ENCODE results near the gene PDE8A. TPM values are rescaled to one million over a fixed set of nuclear protein-coding genes. Genes with fewer than 3 reads are reported as not detected.
"Not testable (repeated sequence)": the region's sequence is repeated elsewhere in the genome, so short reads cannot be mapped to it uniquely, and the experiment has no call there.

Gene PDE8A
- total RNA-seq, 1 experiment from 2014 or later: 30.4 TPM

DNA sequence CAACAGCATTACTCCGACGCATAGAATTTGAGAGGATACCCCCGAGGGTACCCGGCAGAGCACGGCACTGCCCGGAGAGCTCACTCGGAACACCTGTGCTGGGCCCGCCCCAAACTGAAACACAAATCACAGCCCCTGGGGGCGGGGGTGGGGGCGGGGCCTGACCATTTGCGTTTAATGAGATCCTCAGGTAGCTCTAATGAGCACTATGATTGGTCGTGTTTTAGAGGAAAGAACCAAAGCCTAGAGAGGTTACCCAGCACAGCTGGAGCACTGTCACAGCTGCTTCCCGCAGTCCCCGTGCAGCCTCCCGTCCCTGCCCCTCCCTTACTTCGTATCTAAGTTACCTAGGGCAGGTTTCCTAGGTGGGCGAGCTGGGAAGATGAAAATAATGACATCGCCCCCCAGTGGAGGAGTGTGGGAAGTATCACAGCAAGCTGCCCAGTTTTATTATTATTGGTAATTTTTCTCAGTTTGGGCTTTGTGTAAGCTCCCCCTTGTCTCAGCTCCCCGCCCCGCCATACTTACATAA lies 187.1 kb downstream of the PDE8A start:
- peak; percentile 84 for DNase-seq (ENCODE audit: low spot score)

DNA sequence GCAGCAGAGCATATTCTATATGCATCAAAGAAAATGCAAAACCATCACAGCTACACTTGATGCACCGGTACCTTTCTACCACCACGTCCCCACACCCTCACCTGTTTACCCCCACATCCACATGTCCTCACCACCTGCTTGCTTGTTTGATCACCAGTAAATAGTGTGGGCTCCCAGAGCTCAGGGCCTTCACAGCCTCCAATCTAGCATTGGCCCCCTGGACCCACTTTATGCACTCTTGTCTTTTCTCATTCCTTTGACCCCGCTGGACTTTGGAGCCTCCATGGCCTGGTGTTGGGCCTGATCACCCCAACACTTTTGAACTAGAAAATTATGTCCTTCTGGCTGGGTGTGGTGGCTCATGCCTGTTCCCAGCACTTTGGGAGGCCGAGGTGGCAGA lies 190.1 kb downstream of the PDE8A start:
- DNase-seq (ENCODE audit: low spot score): no peak

DNA sequence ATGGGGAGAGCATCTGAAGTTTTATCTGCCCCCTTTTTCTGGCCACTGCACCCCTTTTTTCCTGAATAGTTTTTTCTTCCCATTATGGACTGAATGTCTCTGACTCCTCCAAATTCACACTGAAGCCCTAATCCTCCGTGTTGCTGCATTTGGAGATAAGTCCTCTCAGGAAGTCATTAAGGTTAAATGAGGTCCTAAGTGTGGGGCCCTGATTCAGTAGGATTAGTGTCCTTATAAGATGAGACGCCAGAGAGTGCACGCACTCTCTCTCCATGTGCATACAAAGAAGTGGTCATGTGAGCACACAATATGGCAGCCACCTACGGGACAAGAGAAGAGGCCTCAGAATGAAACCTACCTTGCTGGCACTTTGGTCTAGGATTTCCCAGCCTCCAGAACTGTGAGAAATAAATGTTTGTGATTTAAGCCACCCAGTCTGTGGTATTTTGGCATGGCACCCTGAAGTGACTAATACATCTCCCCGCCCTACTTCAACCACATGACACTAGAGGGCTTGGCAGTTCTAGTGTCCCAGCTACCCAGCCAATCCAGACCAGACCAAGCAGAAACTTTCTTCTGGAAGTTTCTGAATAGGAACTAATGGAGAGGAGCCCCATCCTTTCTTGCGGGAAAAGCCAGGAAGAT lies 191.3 kb downstream of the PDE8A start:
- no peak for DNase-seq (ENCODE audit: low spot score)

DNA sequence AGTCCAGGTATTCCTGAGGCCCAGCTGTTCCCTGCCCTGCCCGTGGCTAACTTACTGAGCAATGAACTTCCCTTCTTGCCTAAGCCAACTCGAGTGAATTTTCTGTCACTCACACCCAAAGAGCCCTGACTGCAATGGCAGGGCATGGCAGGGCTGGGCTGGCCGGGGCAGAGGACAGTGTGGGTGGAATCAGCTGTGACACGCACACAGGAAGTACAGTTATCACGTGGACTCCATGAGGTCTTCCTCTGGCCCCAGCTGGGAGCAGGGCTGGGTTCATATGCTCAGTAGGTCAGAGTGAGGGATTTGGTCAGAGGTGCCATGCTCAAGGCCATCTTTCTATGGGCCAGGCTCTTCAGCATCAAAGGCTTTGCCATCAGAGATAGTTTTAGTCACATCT lies 192.0 kb downstream of the PDE8A start:
- DNase-seq (ENCODE audit: low spot score): not testable (repeated sequence)

DNA sequence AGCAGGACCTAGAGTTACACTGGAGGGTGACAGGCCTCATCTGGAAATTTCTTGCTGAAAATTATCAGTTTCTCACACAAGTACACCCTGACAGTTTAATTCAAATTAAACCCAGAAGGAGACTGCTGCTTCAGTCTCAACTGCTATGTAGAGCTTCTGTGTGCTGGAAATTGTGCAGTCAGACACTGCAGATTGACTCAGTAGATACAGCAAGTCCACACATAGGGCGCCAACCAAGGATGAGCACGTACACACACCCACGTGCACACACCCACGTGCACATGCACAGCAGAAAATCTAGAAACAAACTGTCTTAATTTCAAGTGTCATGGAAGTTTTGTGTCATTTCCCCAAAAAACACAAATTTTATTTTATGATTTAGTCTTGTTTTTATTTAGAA lies 192.9 kb downstream of the PDE8A start:
- DNase-seq (ENCODE audit: low spot score): no peak

DNA sequence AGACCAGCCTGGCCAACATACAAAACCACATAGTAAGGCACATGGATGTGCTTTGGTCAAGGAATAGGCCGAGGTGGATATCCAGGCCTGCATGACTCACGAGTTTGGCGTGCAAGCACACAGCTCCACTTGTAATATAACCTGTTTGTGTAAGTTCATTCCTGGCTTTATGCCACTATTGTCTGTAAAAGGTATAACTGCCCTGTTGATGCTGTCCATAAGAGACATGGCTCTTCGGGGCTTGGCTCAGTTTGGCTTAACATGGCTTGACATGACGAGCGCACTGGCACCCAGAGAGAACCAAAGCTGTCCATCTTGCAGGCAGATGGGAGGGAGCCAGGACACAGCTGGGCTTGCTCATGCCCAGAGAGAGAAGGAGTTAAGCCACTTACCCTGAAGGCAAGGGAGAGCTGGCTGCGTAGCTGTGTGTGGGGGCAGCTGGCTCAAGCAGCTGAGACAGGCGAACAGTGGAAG lies 195.4 kb downstream of the PDE8A start:
- DNase-seq (ENCODE audit: low spot score): peak; percentile 73

DNA sequence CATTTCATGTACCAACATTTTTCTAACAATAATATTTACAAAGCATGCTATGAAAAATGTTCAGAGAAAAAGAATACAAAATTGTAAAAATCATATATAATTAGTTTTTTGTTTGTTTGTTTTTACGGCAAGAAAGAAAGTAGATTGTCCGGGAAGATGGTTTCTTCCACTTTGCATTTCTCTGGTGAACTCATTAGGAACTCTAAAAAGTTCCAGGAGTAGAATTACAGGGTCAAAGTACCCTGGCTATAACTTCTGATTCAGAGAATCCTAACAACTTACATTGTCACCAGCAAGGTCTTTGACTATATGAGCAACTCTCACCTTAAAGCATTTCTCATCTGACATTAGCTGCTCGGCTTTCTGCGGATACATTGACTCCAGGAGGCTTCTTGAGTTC lies 196.7 kb downstream of the PDE8A start:
- DNase-seq (ENCODE audit: low spot score): no peak

DNA sequence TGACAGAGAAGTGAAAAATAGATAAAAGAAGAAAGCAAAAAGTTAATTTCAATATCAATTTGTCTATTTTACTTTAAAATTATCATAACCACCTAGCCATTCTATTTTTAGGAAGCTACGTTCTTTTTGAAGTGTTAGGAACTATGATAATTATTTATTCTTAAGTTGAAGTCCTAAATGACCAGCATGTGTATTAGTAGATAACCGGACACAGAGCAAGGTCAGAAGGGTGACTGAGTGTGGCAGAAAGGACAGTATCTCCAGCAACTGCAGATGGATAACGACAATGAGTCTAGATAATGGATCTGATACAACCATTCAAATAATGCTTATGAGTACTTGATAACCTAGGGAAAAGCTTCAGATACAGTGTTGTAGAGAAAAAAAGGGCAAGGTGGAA lies 198.0 kb downstream of the PDE8A start:
- DNase-seq (ENCODE audit: low spot score): no peak

DNA sequence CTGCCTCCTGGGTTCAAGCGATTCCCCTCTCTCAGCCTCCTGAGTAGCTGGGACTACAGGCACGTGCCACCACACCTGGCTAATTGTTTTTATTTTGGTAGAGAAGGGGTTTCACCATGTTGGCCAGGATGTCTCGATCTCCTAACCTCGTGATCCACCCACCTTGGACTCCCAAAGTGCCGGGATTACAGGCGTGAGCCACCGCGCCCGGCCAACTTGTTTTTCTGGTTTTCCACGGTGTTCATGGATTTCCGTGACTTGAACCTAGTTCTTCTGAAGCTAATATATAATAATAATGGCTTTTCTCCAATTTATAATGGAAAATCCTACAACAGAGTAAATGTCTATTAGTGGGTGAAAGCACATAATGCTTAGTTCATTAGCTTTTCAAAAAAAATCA lies 203.7 kb downstream of the PDE8A start:
- not testable (repeated sequence) for DNase-seq (ENCODE audit: low spot score)

DNA sequence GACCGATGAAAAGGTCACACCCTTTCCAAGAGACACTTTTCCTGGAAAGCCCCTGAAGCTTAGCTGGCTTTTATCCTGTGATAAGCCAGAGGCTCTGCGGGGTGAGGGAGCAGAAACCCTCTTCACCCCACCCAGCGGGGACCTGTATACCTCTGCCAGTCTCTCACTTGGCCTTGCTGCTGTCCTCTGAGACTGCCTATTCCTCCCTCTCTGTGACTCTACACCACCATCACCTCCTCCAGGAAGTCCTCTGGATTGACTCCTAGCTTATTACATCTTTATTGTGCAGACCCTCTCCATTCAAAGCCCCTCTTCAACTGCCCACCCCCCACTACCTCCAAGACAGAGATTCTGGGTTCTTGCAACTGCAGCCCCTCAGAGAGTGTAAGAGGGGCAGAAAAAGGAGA lies 206.5 kb downstream of the PDE8A start:
- not testable (repeated sequence) for DNase-seq (ENCODE audit: low spot score)

Small RNAs within 50 kb of the gene (small RNA-seq; reads per million reads assigned to genes)
- gene AC044860.2 (not detected), gene RNU6-339P (not detected), gene RNU6-796P (not detected)

Other genes with a start within 250 kb of the PDE8A start
- 22.6 and 27.5 TPM in 2 replicates for gene ZNF592, start 233.3 kb upstream of the PDE8A start, total RNA-seq (2014; rRNA removed; shearing (Covaris generic))
- 66.1 and 73.9 TPM in 2 replicates for gene ALPK3, start 164.5 kb upstream of the PDE8A start, total RNA-seq (2014; rRNA removed; shearing (Covaris generic))
- 0.08 and 0.13 TPM in 2 replicates for gene SLC28A1, start 97.2 kb upstream of the PDE8A start, total RNA-seq (2014; rRNA removed; shearing (Covaris generic))